ENCODE results near the gene ALAS1.
A peak's percentile ranks its signal among the peaks of the same experiment; 100 is the strongest.

ALAS1 gene

DNA sequence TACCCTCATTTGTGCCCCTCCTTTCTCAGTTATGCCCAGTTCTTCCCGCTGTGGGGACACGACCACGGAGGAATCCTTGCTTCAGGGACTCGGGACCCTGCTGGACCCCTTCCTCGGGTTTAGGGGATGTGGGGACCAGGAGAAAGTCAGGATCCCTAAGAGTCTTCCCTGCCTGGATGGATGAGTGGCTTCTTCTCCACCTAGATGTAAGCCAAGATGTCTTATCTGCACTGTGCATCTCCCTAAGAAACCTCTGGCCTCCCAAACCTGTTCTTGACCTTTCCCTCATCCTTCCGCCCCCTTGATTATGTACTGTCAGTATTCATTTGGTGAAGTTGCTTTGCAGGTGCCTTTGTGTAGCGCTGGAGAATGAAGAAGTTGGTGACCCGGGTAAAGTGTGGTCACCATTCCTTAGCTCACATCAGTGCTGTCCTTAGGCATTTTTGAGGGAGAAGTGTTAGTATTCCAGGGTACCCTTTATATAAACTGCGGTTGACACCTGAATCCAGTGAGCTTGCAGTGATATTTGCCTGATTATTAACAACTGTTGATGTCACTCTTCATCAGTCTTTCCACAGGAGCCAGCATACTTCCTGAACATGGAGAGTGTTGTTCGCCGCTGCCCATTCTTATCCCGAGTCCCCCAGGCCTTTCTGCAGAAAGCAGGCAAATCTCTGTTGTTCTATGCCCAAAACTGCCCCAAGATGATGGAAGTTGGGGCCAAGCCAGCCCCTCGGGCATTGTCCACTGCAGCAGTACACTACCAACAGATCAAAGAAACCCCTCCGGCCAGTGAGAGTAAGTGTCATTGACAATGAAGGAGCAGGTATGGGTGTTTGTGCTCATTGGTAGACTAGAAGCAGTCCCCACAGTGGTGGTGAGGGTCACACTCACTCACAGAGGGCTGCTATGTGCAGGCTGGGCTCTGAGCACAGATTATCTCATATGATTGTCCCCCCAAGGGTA lies 966 bp downstream of the ALAS1 start:
- no peak for DNase-seq (ENCODE audit: low spot score)
- FAIRE-seq: no peak

DNA sequence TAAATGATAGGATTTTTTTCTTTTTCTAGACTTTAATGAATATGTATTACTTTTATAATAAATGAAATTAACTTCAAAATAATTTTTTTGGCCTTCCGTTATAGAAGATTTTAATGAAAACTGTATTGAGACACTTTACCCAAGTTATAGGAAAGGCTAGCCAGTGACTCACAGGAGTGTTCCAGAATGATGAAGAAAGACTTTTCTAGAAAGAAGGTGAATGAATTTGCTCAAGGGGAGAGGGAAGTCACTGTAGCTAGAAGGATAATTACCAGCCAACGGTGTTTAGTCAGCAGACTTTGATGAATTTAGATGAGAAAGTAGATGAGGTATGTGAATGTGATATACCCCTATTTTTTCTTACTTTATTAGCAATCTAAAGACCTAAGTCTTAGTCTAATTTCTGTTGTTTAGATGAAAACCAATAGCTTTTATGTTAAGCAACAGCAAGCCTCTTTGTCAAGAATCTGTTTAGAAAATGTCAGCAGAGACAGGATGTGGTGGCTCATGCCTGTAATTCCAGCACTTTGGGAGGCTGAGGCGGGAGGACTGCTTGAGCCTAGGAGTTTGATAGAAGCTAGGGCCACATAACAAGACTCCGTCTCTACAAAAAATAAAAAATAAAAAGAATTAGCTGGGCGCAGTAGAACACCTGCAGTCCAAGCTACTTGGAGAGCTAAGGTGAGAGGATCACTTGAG lies 3.2 kb downstream of the ALAS1 start:
- FAIRE-seq (no peak), DNase-seq (ENCODE audit: low spot score) (no peak)

GRCh38 chr3:52202384-52203077 lies 4.6 kb downstream of the ALAS1 start:
- FAIRE-seq (no peak), DNase-seq (ENCODE audit: low spot score) (no peak)

DNA sequence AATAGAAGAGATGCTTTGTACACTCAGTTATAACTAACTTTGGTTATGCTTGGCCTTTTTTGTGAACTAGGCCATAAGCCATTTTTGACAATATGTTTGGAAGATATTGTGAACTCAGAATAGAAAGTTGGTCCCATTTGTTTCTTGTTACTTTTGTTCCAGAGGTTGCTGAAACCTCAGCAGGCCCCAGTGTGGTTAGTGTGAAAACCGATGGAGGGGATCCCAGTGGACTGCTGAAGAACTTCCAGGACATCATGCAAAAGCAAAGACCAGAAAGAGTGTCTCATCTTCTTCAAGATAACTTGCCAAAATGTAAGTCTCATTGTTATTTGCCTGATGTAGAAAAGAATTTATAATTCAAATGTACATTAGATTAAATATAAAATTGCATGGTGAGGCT lies 5.7 kb downstream of the ALAS1 start:
- FAIRE-seq (no peak), DNase-seq (ENCODE audit: low spot score) (no peak)

- DNase-seq (ENCODE audit: low spot score) (no peak), FAIRE-seq (no peak)
Observed at GRCh38 chr3:52204337-52205073, 6.5 kb downstream of the ALAS1 start.

DNA sequence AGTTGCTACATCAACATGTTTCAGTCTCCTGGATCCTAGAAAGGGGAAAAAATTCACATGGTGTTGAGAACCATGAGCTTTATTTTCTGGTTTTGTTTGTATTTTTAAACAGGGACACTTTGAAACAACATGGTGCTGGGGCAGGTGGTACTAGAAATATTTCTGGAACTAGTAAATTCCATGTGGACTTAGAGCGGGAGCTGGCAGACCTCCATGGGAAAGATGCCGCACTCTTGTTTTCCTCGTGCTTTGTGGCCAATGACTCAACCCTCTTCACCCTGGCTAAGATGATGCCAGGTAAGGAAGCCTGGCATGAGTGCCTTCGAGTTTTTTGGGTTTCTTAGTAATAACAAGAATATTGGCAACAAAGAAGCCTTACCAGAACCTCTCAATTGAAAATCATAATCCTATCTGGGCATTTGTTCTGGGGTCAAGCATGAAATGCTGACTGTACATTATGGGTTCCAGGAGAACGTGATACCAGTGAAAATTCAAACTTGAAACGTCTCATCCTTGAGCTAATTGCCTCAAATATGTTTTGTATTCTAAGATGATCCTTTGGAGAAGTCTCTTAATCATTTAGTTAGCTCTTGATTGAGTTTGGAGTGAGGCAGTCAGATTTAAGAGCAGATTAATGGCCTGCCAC lies 7.9 kb downstream of the ALAS1 start:
- DNase-seq (ENCODE audit: low spot score) (no peak), FAIRE-seq (no peak)

- no peak for DNase-seq (ENCODE audit: low spot score)
- FAIRE-seq: no peak
Observed at GRCh38 chr3:52208556-52208955, 10.6 kb downstream of the ALAS1 start.

DNA sequence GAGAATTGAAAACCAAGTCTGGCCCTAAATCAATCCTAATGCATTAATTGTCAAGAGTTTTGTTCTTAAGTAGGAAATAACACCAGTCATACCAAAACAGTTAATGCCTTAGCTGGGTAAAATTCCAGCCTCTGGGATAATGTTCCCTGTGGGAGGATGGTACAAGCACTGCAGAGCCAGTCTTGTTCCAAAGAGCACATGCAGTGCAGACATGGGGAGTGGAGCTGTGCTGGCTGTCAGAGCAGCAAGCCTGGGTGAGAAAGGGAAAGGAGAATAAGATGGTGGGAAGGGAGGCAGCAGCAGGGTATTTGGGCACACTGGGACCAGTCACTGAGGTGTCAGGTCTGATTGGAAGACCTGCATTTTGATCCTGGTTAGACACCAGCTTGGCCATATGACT lies 12.1 kb downstream of the ALAS1 start:
- FAIRE-seq: no peak
- DNase-seq (ENCODE audit: low spot score): no peak

DNA sequence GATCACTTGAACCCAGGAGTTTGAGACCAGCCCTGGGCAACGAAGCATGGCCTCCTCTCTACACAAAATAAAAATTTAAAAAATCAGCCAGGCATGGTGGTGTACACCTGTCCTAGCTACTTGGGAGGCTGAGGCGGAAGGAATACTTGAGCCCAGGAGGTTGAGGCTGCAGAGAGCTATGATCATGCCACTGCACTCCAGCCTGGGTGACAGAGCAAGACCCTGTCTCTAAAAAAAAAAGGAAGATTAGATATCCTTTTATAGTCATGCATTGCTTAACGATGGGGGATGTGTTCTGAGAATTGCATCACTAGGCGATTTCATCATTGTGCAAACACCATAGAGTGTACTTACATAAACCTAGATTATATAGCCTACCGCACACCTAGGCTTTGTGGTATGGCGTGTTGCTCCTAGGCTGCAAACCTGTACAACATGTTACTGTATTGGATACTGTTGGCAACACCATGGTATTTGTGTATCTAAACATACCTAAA lies 12.6 kb downstream of the ALAS1 start:
- no peak for FAIRE-seq
- no peak for DNase-seq (ENCODE audit: low spot score)

DNA sequence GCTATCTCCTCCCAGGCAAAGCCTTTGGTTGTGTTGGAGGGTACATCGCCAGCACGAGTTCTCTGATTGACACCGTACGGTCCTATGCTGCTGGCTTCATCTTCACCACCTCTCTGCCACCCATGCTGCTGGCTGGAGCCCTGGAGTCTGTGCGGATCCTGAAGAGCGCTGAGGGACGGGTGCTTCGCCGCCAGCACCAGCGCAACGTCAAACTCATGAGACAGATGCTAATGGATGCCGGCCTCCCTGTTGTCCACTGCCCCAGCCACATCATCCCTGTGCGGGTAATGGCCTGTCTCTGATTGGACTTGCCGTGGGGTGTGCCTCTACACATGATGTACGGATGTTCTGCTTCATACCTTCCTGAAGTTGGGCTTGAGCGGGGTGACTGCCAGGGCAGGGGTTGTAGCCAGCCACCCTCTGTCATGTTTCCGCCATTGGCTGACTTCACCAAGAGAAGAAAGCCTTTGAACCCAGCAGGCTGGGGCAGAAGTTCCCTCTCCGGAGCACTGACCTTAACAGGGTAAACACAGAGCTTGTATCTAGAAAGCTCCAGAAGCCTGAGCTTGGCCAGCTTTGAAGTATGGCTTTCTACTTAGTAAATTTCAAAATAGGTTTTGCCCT lies 13.4 kb downstream of the ALAS1 start:
- DNase-seq (ENCODE audit: low spot score) (no peak), FAIRE-seq (no peak)

DNA sequence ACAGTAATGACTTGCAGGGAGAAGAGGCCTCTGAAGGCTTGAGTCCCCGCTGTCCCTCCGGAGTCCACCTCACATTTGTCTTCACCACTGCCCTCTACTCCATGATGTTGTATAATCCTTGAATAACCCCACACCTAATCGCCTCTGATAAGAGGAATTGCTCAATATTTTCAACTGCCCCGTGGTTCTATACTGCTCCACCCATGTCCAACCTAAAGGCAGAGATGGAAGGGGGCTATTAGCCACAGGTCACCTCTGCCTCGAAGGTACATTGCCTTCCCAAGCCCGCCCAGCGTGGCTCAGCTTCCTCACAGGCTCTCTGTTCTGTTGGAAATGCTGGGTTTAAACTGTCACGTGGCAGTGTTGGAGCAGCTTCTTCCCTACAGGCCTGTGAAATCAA lies 15.0 kb downstream of the ALAS1 start:
- FAIRE-seq (no peak), DNase-seq (ENCODE audit: low spot score) (no peak)

- DNase-seq (ENCODE audit: low spot score) (no peak), FAIRE-seq (no peak)
Observed at GRCh38 chr3:52213901-52214300, 15.9 kb downstream of the ALAS1 start.

GRCh38 chr3:52215351-52215750 lies 17.4 kb downstream of the ALAS1 start:
- DNase-seq (ENCODE audit: low spot score): no peak
- FAIRE-seq: no peak

GRCh38 chr3:52216585-52217408 lies 18.8 kb downstream of the ALAS1 start:
- FAIRE-seq (peak; percentile 78), DNase-seq (ENCODE audit: low spot score) (peak; percentile 78)

- DNase-seq (ENCODE audit: low spot score) (no peak), FAIRE-seq (no peak)
Observed at GRCh38 chr3:52217409-52217805, 19.4 kb downstream of the ALAS1 start.

DNA sequence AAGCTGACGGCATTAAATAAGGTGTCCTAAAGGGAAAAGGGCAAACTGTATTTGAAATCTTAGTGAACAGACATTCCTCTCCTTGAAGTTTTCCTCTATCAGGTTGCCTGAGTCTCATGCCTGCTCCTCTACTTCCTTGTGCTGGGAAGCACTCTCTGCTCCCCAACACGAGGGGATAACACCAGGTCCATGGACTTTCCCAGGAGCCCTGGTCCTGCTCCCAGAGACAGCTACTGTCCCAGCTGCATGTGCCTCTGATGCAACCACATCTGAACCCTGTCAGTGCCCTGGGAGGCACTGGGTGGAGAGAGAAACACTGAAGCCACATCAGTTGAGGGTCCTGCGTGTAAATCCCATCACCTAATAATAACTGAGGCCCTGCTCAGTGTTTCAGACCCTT lies 20.1 kb downstream of the ALAS1 start:
- FAIRE-seq (no peak), DNase-seq (ENCODE audit: low spot score) (no peak)

GRCh38 chr3:52218454-52218853 lies 20.5 kb downstream of the ALAS1 start:
- no peak for FAIRE-seq
- no peak for DNase-seq (ENCODE audit: low spot score)

DNA sequence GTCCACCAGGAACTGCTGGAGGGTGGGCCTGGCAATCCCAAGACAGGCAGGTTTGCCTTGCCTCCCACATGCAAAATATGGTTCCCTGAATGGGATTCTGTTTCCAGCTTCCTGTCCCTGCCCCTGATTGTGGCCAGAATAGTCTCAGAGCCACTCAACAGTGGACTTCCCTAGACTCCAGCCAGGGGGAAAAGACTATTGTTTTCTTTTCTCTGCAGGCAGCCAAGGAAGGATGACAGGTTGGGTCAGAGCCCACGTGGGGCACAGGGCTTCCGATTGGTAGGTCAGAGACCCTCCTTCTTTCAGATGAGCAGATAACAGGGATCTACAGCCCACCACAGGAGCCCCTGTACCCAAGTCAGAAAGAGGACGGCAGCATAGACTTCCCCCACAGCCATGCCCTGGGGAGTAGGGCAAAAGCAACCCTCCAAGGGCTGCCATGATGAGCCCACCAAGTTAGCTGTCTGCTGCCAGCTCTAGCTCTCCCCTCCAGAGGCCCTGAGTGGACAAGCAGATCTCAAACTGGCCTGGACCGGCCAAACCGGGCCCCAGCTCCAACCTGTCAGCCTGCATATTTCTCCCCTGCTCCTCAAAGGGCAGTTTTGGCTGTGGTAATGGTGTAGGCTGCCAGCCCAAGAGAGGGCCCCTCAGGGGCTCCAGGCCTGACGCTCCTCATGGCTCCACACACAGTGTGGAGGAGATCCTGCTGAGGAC lies 21.1 kb downstream of the ALAS1 start:
- DNase-seq (ENCODE audit: low spot score) (no peak), FAIRE-seq (no peak)
